Thoracic aorta (tissue), 2 donors: ENCODE results near the gene GGT7. TPM values are rescaled to one million over a fixed set of nuclear protein-coding genes. Genes with fewer than 3 reads are reported as not detected.

Experiments
- ATAC-seq: fragments of 150-250 bp; one replicate; pipeline ENCODE4 v1.8.0; 2017; ENCODE audit warnings: low read depth; ENCODE audit not compliant: insufficient number of reproducible peaks, low FRiP score
- DNase-seq: peaks from one replicate; pipeline ENCODE4 v3.0.0-alpha.2; 2020; ENCODE audit warnings: low spot score
- H3K27ac ChIP-seq, 2 donors: fragments of 200-600 bp; sonication (generic); 1 replicate in 1 of 2; 2 replicates in 1 of 2; pipeline ENCODE4 v1.5.1; 2016; ENCODE audit warnings: mild to moderate bottlenecking in 2 of 2, moderate library complexity in 2 of 2
- H3K27me3 ChIP-seq: fragments of 200-600 bp; sonication (generic); replicated peaks from 2 replicates; pipeline ENCODE4 v1.6.0; 2016; ENCODE audit warnings: mild to moderate bottlenecking; ENCODE audit not compliant: insufficient read depth
- H3K36me3 ChIP-seq: fragments of 200-600 bp; sonication (generic); one replicate; pipeline ENCODE4 v1.5.1; 2016
- H3K4me1 ChIP-seq, 2 donors: fragments of 200-600 bp; sonication (generic); 1 replicate in 1 of 2; 2 replicates in 1 of 2; pipeline versions ENCODE4 v1.5.1 to v1.6.0; 2016; ENCODE audit warnings: low read depth in 2 of 2, mild to moderate bottlenecking in 1 of 2; ENCODE audit not compliant: control insufficient read depth in 1 of 2
- H3K4me3 ChIP-seq: fragments of 200-600 bp; sonication (generic); 2 replicates; pipeline ENCODE4 v1.5.1; 2016; ENCODE audit warnings: mild to moderate bottlenecking
- H3K9me3 ChIP-seq: fragments of 200-600 bp; sonication (generic); 2 replicates; pipeline ENCODE4 v1.5.1; 2016
- CTCF ChIP-seq: fragments of 200-600 bp; sonication (generic); IDR thresholded peaks from one replicate; pipeline ENCODE4 v1.5.1; 2019; ENCODE audit warnings: antibody characterized with exemption
- total RNA-seq, 2 donors: library from RNA; depleted of rRNA; stranded (reverse); fragments of >200 nt; gene quantifications; one replicate each; pipeline versions ENCODE4 v1.1.0 to v1.2.3, GENCODE V29; 2016

The GGT7 gene
- total RNA-seq, 2 donors from 2014 or later, result 22.2 to 41.4 TPM

GRCh38 chr20:34859367-34859766 lies 13.3 kb downstream of the GGT7 start:
- Histone ChIP-seq H3K27me3 (no peaks in the 10 kb centered on the region), H3K9me3 (no peaks in the 10 kb centered on the region), H3K4me1 (no peaks in the 10 kb centered on the region), H3K36me3 (peaks cover 24% of the 10 kb centered on the region), H3K27ac (no peak overlapping the region), H3K4me3 (no peak overlapping the region)
- ATAC-seq, result no peak
- DNase-seq, result no peak
- no peak for TF ChIP-seq CTCF

GRCh38 chr20:34852298-34852697 lies 20.4 kb downstream of the GGT7 start:
- peaks cover 41% of the 10 kb centered on the region for H3K36me3 ChIP-seq
- no peaks in the 10 kb centered on the region for H3K9me3 ChIP-seq
- DNase-seq (no peak), ATAC-seq (no peak)
- H3K4me1 ChIP-seq, result no peaks in the 10 kb centered on the region
- no peaks in the 10 kb centered on the region for H3K27me3 ChIP-seq
- no peak overlapping the region for H3K27ac ChIP-seq
- no peak overlapping the region for H3K4me3 ChIP-seq
- TF ChIP-seq CTCF, result no peak

GRCh38 chr20:34850969-34851368 lies 21.7 kb downstream of the GGT7 start:
- Histone ChIP-seq H3K27me3 (no peaks in the 10 kb centered on the region), H3K36me3 (peaks cover 39% of the 10 kb centered on the region)

GRCh38 chr20:34849778-34850177 lies 22.9 kb downstream of the GGT7 start:
- H3K36me3 ChIP-seq, result peaks cover 33% of the 10 kb centered on the region
- TF ChIP-seq CTCF, result no peak
- ATAC-seq (no peak), DNase-seq (no peak)
- no peak overlapping the region for H3K27ac ChIP-seq
- no peaks in the 10 kb centered on the region for H3K9me3 ChIP-seq
- H3K4me1 ChIP-seq, result no peaks in the 10 kb centered on the region
- no peak overlapping the region for H3K4me3 ChIP-seq
- no peaks in the 10 kb centered on the region for H3K27me3 ChIP-seq

More at GRCh38 chr20:34850969-34851368, 21.7 kb downstream of the GGT7 start:
- H3K4me1 ChIP-seq, result no peaks in the 10 kb centered on the region
- no peak for TF ChIP-seq CTCF
- no peak overlapping the region for H3K4me3 ChIP-seq
- no peak overlapping the region for H3K27ac ChIP-seq
- DNase-seq (no peak), ATAC-seq (no peak)
- no peaks in the 10 kb centered on the region for H3K9me3 ChIP-seq

GRCh38 chr20:34848597-34848996 lies 24.1 kb downstream of the GGT7 start:
- Histone ChIP-seq H3K27me3 (no peaks in the 10 kb centered on the region), H3K4me3 (no peak overlapping the region), H3K36me3 (peaks cover 27% of the 10 kb centered on the region), H3K9me3 (no peaks in the 10 kb centered on the region), H3K4me1 (no peaks in the 10 kb centered on the region), H3K27ac (no peak overlapping the region)
- no peak for ATAC-seq
- no peak for DNase-seq
- no peak for TF ChIP-seq CTCF
